Esophagus muscularis mucosa (tissue), 4 donors: ENCODE measurements around the gene CHM. TPM values are rescaled to one million over a fixed set of nuclear protein-coding genes. Genes with fewer than 3 reads are reported as not detected.

Experiments used
- DNase-seq: peaks from one replicate; pipeline ENCODE4 v3.0.0-alpha.2; 2017; ENCODE audit errors: extremely low spot score
- H3K27ac ChIP-seq, 4 donors: fragments of 200-600 bp; sonication (generic); replicated peaks in 1 of 4; 1 replicate in 3 of 4; 2 replicates in 1 of 4; pipeline ENCODE4 v1.5.1; 2016 to 2019; ENCODE audit warnings: mild to moderate bottlenecking in 1 of 4
- H3K27me3 ChIP-seq, 4 donors: fragments of 200-600 bp; sonication (generic); one replicate each; pipeline versions ENCODE4 v1.5.1 to v1.6.0; 2016 to 2019
- H3K36me3 ChIP-seq, 4 donors: fragments of 200-600 bp; sonication (generic); one replicate each; pipeline ENCODE4 v1.5.1; 2016 to 2019
- H3K4me1 ChIP-seq, 4 donors: fragments of 200-600 bp; sonication (generic); one replicate each; pipeline ENCODE4 v1.5.1; 2016 to 2019
- H3K4me3 ChIP-seq, 4 donors: fragments of 200-600 bp; sonication (generic); 1 replicate in 2 of 4; 2 replicates in 2 of 4; pipeline ENCODE4 v1.5.1; 2016 to 2019; ENCODE audit warnings: mild to moderate bottlenecking in 4 of 4, moderate library complexity in 1 of 4
- H3K9me3 ChIP-seq, 4 donors: fragments of 200-600 bp; sonication (generic); 1 replicate in 3 of 4; 2 replicates in 1 of 4; pipeline ENCODE4 v1.5.1; 2016 to 2019
- CTCF ChIP-seq, 3 experiments: fragments of 200-600 bp in 2 of 3; fragments of 450-650 bp in 1 of 3; sonication (generic) in 2 of 3; IDR thresholded peaks; one replicate each; pipeline ENCODE4 v1.5.1; 2017 to 2019; ENCODE audit warnings: antibody characterized with exemption in 3 of 3, mild to moderate bottlenecking in 2 of 3, moderate library complexity in 1 of 3
- EP300 ChIP-seq: sonication (generic); formaldehyde crosslinking; IDR thresholded peaks from one replicate; pipeline ENCODE4 v1.6.1; 2017; ENCODE audit warnings: antibody characterized with exemption
- POLR2A ChIP-seq: fragments of 450-650 bp; IDR thresholded peaks from one replicate; pipeline ENCODE4 v1.6.1; 2017; ENCODE audit warnings: antibody characterized with exemption, moderate library complexity, mild to moderate bottlenecking, low read depth
- POLR2AphosphoS5 ChIP-seq, 2 donors: sonication (generic); formaldehyde crosslinking; IDR thresholded peaks; one replicate each; pipeline ENCODE4 v1.6.1; 2017; ENCODE audit warnings: antibody characterized with exemption in 2 of 2
- WGBS: methylation state at CpG from one replicate; pipeline ENCODE4 v1.1.5; 2018; 5-methylcytosine and 5-hydroxymethylcytosine counted together
- intact Hi-C: fragments of 100-400 bp; cut with DNase I; formaldehyde crosslinking; loops from one replicate; pipeline ENCODE4 v1.15.1; 2023
- total RNA-seq, 4 donors: library from RNA; depleted of rRNA; stranded (reverse); fragments of >200 nt; gene quantifications; one replicate each; pipeline versions ENCODE4 v1.1.0 to v1.2.1, GENCODE V29; 2016

The CHM gene
- total RNA-seq, 4 donors from 2014 or later = 13.9 to 16.3 (median 15.2) TPM

GRCh38 chrX:85905851-85906250 is 141.5 kb downstream of the CHM start:
- Histone ChIP-seq H3K4me1 (no peaks in the 10 kb centered on the region), H3K9me3 (no peaks in the 10 kb centered on the region), H3K36me3 (no peaks in the 10 kb centered on the region), H3K4me3 (no peak overlapping the region), H3K27ac (no peak overlapping the region), H3K27me3 (no peaks in the 10 kb centered on the region)
- TF ChIP-seq EP300 = no peak
- no peak for TF ChIP-seq POLR2A
- no peak for TF ChIP-seq POLR2AphosphoS5 (IDR thresholded peaks at IDR 0.05)
- TF ChIP-seq CTCF (IDR thresholded peaks at IDR 0.05) = no peak
- intact Hi-C loops = no loop called here
- WGBS = 82% methylated on average over 3 of the region's 3 CpGs
- no peak for DNase-seq

- TF ChIP-seq POLR2AphosphoS5 (IDR thresholded peaks at IDR 0.05) (no peak), POLR2A (no peak), CTCF (IDR thresholded peaks at IDR 0.05) (no peak), EP300 (no peak)
- H3K4me1 ChIP-seq = no peaks in the 10 kb centered on the region
- 77% methylated on average over 5 of the region's 5 CpGs for WGBS
Measured at GRCh38 chrX:85903692-85904471, 143.5 kb downstream of the CHM start.

GRCh38 chrX:85897362-85898126 is 149.8 kb downstream of the CHM start:
- no peak for DNase-seq
- 73% methylated on average over 7 of the region's 7 CpGs for WGBS
- no peak overlapping the region for H3K4me3 ChIP-seq
- H3K9me3 ChIP-seq = no peaks in the 10 kb centered on the region
- intact Hi-C loops = no loop called here
- TF ChIP-seq EP300 (no peak), CTCF (IDR thresholded peaks at IDR 0.05) (no peak), POLR2AphosphoS5 (IDR thresholded peaks at IDR 0.05) (no peak), POLR2A (no peak)
- peaks cover 0 to 13% (median 3%) of the 10 kb centered on the region in 4 donors for H3K36me3 ChIP-seq
- no peaks in the 10 kb centered on the region for H3K27me3 ChIP-seq
- no peaks in the 10 kb centered on the region for H3K4me1 ChIP-seq
- H3K27ac ChIP-seq = no peak overlapping the region

More at GRCh38 chrX:85903692-85904471, 143.5 kb downstream of the CHM start:
- intact Hi-C loops = no loop called here
- no peaks in the 10 kb centered on the region for H3K9me3 ChIP-seq
- no peaks in the 10 kb centered on the region for H3K27me3 ChIP-seq
- no peak overlapping the region for H3K4me3 ChIP-seq
- no peak for DNase-seq
- no peaks in the 10 kb centered on the region for H3K36me3 ChIP-seq
- H3K27ac ChIP-seq = no peak overlapping the region

- Histone ChIP-seq H3K27ac (no peak overlapping the region), H3K27me3 (no peaks in the 10 kb centered on the region), H3K4me3 (no peak overlapping the region), H3K4me1 (no peaks in the 10 kb centered on the region), H3K36me3 (peaks cover 0 to 4% (median 0%) of the 10 kb centered on the region in 4 donors), H3K9me3 (no peaks in the 10 kb centered on the region)
- no peak for DNase-seq
- intact Hi-C loops = no loop called here
- TF ChIP-seq POLR2A = no peak
- WGBS = 82% methylated on average over 5 of the region's 5 CpGs
Measured at GRCh38 chrX:85882601-85883000, 164.8 kb downstream of the CHM start.

- no peak for DNase-seq
- intact Hi-C loops = no loop called here
- no peaks in the 10 kb centered on the region for H3K4me1 ChIP-seq
Measured at GRCh38 chrX:85870585-85870984, 176.8 kb downstream of the CHM start.

More at GRCh38 chrX:85870585-85870984, 176.8 kb downstream of the CHM start:
- H3K27me3 ChIP-seq = no peaks in the 10 kb centered on the region
- WGBS = 86% methylated on average over 3 of the region's 3 CpGs
- TF ChIP-seq EP300 (no peak), CTCF (IDR thresholded peaks at IDR 0.05) (no peak), POLR2AphosphoS5 (IDR thresholded peaks at IDR 0.05) (no peak), POLR2A (no peak)
- H3K4me3 ChIP-seq = no peak overlapping the region
- H3K36me3 ChIP-seq = peaks cover 0 to 18% (median 12%) of the 10 kb centered on the region in 4 donors
- H3K27ac ChIP-seq = no peak overlapping the region
- H3K9me3 ChIP-seq = peaks cover 0 to 5% (median 0%) of the 10 kb centered on the region in 4 donors
